Tibial artery (tissue), 4 donors: ENCODE results near the gene SNX1.

Source experiments
- DNase-seq, 2 donors: peaks; one replicate each; pipeline ENCODE4 v3.0.0-alpha.2; 2019
- H3K27ac ChIP-seq, 2 donors: fragments of 200-600 bp; sonication (generic) in 1 of 2; 1 replicate in 1 of 2; 2 replicates in 1 of 2; pipeline ENCODE4 v1.5.1; 2018 to 2019; ENCODE audit warnings: mild to moderate bottlenecking in 1 of 2
- H3K27me3 ChIP-seq, 2 donors: fragments of 200-600 bp; sonication (generic) in 1 of 2; one replicate each; pipeline versions ENCODE4 v1.5.1 to v1.6.0; 2016 to 2019
- H3K36me3 ChIP-seq, 3 donors: fragments of 200-600 bp; sonication (generic) in 2 of 3; one replicate each; pipeline ENCODE4 v1.5.1; 2016 to 2019; ENCODE audit warnings: mild to moderate bottlenecking in 2 of 3
- H3K4me1 ChIP-seq, 4 donors: fragments of 200-600 bp; sonication (generic) in 2 of 4; 1 replicate in 3 of 4; 2 replicates in 1 of 4; pipeline ENCODE4 v1.5.1; 2016 to 2019
- H3K4me3 ChIP-seq, 2 donors: fragments of 200-600 bp; sonication (generic) in 1 of 2; 1 replicate in 1 of 2; 2 replicates in 1 of 2; pipeline ENCODE4 v1.5.1; 2018 to 2019; ENCODE audit warnings: mild to moderate bottlenecking in 2 of 2
- H3K9me3 ChIP-seq, 3 donors: fragments of 200-600 bp; sonication (generic) in 1 of 3; one replicate each; pipeline ENCODE4 v1.5.1; 2016 to 2019
- intact Hi-C: fragments of 100-400 bp; cut with DNase I; formaldehyde crosslinking; loops from one replicate; pipeline ENCODE4 v1.15.0; 2023; ENCODE audit warnings: low total_unique reads
- TF ChIP-seq, protein P1 (sequence below), 2 experiments: fragments of 200-600 bp in 1 of 2; fragments of 450-650 bp in 1 of 2; IDR thresholded peaks; one replicate each; pipeline ENCODE4 v1.5.1; 2017 to 2019; ENCODE audit warnings: antibody characterized with exemption in 2 of 2, mild to moderate bottlenecking in 1 of 2, moderate library complexity in 1 of 2

Gene SNX1

DNA sequence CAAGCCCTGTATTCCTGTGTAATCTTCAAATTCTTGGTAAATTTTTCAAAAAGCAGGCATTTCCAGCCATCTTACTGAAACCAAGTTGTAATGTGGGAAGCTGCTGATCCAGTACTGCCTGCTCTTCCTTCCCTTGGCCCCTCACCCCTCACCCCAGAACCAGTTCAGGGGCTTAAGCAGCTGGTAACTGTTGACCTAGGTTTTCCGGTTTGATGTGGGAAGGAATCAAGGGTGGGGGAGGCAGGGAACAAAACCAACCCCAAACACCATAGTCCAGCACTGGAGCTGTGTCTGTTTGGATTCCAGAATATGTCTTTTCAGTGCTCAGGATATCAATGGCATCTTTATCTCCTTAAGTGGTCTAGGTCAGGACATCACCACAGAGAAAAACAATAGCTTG is 26.7 kb downstream of the SNX1 start:
- DNase-seq: no peak
- intact Hi-C loops: no loop called here
- H3K9me3 ChIP-seq: no peaks in the 10 kb centered on the region
- TF ChIP-seq, protein P1, sequence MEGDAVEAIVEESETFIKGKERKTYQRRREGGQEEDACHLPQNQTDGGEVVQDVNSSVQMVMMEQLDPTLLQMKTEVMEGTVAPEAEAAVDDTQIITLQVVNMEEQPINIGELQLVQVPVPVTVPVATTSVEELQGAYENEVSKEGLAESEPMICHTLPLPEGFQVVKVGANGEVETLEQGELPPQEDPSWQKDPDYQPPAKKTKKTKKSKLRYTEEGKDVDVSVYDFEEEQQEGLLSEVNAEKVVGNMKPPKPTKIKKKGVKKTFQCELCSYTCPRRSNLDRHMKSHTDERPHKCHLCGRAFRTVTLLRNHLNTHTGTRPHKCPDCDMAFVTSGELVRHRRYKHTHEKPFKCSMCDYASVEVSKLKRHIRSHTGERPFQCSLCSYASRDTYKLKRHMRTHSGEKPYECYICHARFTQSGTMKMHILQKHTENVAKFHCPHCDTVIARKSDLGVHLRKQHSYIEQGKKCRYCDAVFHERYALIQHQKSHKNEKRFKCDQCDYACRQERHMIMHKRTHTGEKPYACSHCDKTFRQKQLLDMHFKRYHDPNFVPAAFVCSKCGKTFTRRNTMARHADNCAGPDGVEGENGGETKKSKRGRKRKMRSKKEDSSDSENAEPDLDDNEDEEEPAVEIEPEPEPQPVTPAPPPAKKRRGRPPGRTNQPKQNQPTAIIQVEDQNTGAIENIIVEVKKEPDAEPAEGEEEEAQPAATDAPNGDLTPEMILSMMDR (IDR thresholded peaks at IDR 0.05): no peak
- H3K4me3 ChIP-seq: no peak overlapping the region
- H3K27ac ChIP-seq: no peak overlapping the region
- H3K4me1 ChIP-seq: no peaks in the 10 kb centered on the region
- H3K36me3 ChIP-seq: peaks cover 80 to 99% (median 91%) of the 10 kb centered on the region in 3 donors
- no peaks in the 10 kb centered on the region for H3K27me3 ChIP-seq

GRCh38 chr15:64122936-64123351 is 27.2 kb downstream of the SNX1 start:
- TF ChIP-seq, protein P1 (IDR thresholded peaks at IDR 0.05): no peak
- Histone ChIP-seq H3K4me1 (no peaks in the 10 kb centered on the region), H3K27ac (no peak overlapping the region), H3K4me3 (no peak overlapping the region), H3K36me3 (peaks cover 82 to 99% (median 91%) of the 10 kb centered on the region in 3 donors), H3K9me3 (no peaks in the 10 kb centered on the region), H3K27me3 (no peaks in the 10 kb centered on the region)
- intact Hi-C loops: no loop called here
- DNase-seq: no peak

- Histone ChIP-seq H3K36me3 (peaks cover 82 to 99% (median 96%) of the 10 kb centered on the region in 3 donors), H3K4me3 (no peak overlapping the region), H3K27ac (no peak overlapping the region), H3K4me1 (no peaks in the 10 kb centered on the region), H3K27me3 (no peaks in the 10 kb centered on the region), H3K9me3 (no peaks in the 10 kb centered on the region)
- DNase-seq: no peak
- intact Hi-C loops: no loop called here
- TF ChIP-seq, protein P1 (IDR thresholded peaks at IDR 0.05): no peak
These were observed 30.2 kb downstream of the SNX1 start for GRCh38 chr15:64125978-64126377.

GRCh38 chr15:64127521-64128270 is 31.9 kb downstream of the SNX1 start:
- Histone ChIP-seq H3K4me3 (no peak overlapping the region), H3K36me3 (peaks cover 96 to 100% (median 96%) of the 10 kb centered on the region in 3 donors), H3K9me3 (no peaks in the 10 kb centered on the region), H3K27ac (no peak overlapping the region), H3K4me1 (no peaks in the 10 kb centered on the region), H3K27me3 (no peaks in the 10 kb centered on the region)
- no peak for DNase-seq
- TF ChIP-seq, protein P1 (IDR thresholded peaks at IDR 0.05): no peak
- intact Hi-C loops: no loop called here

- H3K9me3 ChIP-seq: no peaks in the 10 kb centered on the region
- H3K27me3 ChIP-seq: no peaks in the 10 kb centered on the region
- intact Hi-C loops: no loop called here
- H3K4me1 ChIP-seq: no peaks in the 10 kb centered on the region
- peaks cover 96 to 100% (median 99%) of the 10 kb centered on the region in 3 donors for H3K36me3 ChIP-seq
- TF ChIP-seq, protein P1 (IDR thresholded peaks at IDR 0.05): no peak
- H3K4me3 ChIP-seq: no peak overlapping the region
- no peak for DNase-seq
- no peak overlapping the region for H3K27ac ChIP-seq
These were observed 34.4 kb downstream of the SNX1 start for GRCh38 chr15:64130159-64130558.
